Central memory CD8-positive, alpha-beta T cell (primary cell): ENCODE measurements around the gene CACNA2D1.

Source experiments
- ATAC-seq: fragments of 150-1000 bp; cut with Tn5 transposase; replicated peaks from 2 replicates; pipeline ENCODE4 v1.10.0; 2022; ENCODE audit warnings: mild to moderate bottlenecking, moderate FRiP score, moderate number of reproducible peaks; ENCODE audit not compliant: poor library complexity, severe bottlenecking; ENCODE audit errors: extremely low read depth
- DNase-seq, 2 donors: peaks; one replicate each; pipeline ENCODE4 v3.0.0; 2021; ENCODE audit warnings: low spot score in 2 of 2
- H3K27ac Mint-ChIP-seq: one replicate; pipeline ENCODE4 v1.8.0; 2022; ENCODE audit warnings: low read depth, mild to moderate bottlenecking, moderate library complexity, mixed read lengths
- H3K27me3 Mint-ChIP-seq: one replicate; pipeline ENCODE4 v1.8.0; 2022; ENCODE audit warnings: mixed read lengths
- H3K36me3 Mint-ChIP-seq: one replicate; pipeline ENCODE4 v1.8.0; 2022; ENCODE audit warnings: mild to moderate bottlenecking, moderate library complexity, mixed read lengths; ENCODE audit not compliant: insufficient read depth
- H3K4me1 Mint-ChIP-seq: one replicate; pipeline ENCODE4 v1.8.0; 2022; ENCODE audit warnings: mixed read lengths
- H3K4me3 Mint-ChIP-seq: one replicate; pipeline ENCODE4 v1.8.0; 2022; ENCODE audit warnings: mild to moderate bottlenecking, moderate library complexity, mixed read lengths
- H3K9me3 Mint-ChIP-seq: one replicate; pipeline ENCODE4 v1.8.0; 2022; ENCODE audit warnings: mixed read lengths

The CACNA2D1 gene

DNA sequence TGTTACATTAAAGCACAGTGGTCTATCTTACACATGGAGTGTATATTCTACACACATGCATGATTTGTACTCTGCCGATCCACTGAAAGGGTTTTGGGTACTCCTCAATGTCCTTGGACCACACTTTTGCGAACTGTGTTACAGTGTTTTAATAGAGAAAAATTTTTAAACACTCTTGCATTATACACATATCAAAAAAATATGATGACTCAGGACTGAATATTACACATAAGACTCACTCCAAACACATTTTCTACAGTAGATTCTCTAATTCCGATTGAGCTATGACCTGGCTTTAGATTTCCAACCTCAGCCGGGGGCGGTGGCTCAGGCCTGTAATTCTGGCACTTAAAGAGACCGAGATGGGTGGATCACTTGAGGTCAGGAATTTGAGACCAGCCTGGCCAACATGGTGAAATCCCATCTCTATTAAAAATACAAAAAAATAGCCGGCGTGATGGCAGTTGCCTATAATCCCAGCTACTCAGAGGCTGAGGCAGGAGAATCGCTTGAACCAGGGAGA, 222.4 kb downstream of the CACNA2D1 start:
- Mint-ChIP-seq H3K27me3 (no peaks in the 10 kb centered on the region), H3K4me1 (no peaks in the 10 kb centered on the region), H3K27ac (no peak overlapping the region), H3K4me3 (no peak overlapping the region), H3K36me3 (no peaks in the 10 kb centered on the region), H3K9me3 (peaks cover 6% of the 10 kb centered on the region)
- DNase-seq (no peak), ATAC-seq (no peak)

DNA sequence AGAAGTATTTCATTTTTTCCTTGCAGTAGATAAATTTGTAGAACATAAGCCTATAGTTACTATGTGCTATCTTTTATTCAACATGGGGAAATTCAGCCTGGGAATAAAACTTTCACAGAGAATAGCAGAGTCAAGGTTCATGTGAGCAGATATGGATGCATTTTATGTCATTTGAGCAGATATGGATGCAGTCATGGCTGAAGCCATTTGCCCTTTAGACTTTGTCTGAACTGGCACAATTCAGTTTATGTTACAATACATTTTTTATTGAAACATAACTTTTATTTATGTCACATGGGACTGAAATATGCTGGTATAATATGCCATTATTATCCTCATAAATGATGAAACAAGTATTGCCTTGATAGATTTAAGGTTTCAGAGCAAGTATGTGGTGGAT, 231.1 kb downstream of the CACNA2D1 start:
- H3K27ac Mint-ChIP-seq: no peak overlapping the region
- H3K9me3 Mint-ChIP-seq: peaks cover 6% of the 10 kb centered on the region
- H3K4me1 Mint-ChIP-seq: no peaks in the 10 kb centered on the region
- H3K4me3 Mint-ChIP-seq: no peak overlapping the region
- no peak for DNase-seq
- no peaks in the 10 kb centered on the region for H3K36me3 Mint-ChIP-seq
- no peaks in the 10 kb centered on the region for H3K27me3 Mint-ChIP-seq
- ATAC-seq: no peak

DNA sequence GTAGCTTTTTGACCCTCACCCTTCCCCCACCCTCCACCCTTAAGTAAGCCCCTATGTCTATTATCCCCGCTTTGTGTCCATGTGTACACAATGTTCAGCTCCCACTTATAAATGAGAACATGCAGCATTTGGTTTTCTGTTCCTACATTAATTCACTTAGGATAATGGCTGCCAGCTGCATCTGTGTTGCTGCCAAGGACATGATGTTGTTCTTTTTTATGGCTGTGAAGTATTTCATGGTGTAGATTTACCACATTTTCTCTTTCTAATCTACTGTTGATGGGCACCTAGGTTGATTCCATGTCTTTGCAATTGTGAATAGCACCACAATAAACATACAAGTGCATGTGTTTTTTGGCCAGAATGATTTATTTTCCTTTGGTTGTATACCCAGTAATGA, 232.2 kb downstream of the CACNA2D1 start:
- no peaks in the 10 kb centered on the region for H3K27me3 Mint-ChIP-seq

DNA sequence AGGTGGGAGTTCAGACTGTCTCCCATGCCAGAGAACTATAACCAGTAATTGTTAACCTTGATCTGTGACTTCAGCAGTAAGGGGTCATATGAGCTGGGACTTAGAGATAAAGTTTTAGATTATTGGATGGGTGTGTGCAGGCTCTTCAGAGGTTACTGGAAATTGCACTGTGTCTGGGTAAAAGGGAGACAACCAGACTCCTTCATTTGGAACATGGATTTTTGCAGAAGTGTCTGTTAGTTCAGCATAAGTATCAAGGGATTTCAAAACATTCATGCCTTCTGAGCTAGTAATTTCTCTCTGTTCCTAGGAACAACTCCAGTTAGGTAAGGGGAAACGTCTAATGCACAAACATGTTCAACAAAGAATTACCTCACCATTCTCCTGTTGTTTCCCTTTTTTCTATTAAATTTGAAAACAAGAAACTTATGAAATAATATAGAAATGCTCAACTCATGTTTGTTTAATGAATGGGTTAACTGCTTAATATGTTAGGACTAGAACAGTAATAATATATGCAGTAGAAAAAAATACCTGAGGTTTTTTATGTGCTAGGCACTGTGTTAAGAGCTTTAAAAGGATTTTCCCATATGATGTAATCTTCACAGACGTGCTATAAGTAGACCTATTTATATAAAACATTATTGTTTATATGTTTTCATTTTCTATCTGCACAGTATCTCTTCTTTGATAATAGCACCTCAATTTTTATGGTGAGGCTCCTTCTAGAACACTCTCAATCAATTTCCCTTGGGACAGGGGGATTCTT, 233.0 kb downstream of the CACNA2D1 start:
- H3K9me3 Mint-ChIP-seq: peaks cover 6% of the 10 kb centered on the region
- H3K27ac Mint-ChIP-seq: no peak overlapping the region

More for the DNA sequence above, 232.2 kb downstream of the CACNA2D1 start:
- Mint-ChIP-seq H3K4me3 (no peak overlapping the region), H3K9me3 (peaks cover 6% of the 10 kb centered on the region), H3K36me3 (no peaks in the 10 kb centered on the region), H3K4me1 (no peaks in the 10 kb centered on the region), H3K27ac (no peak overlapping the region)
- ATAC-seq: no peak
- no peak for DNase-seq

DNA sequence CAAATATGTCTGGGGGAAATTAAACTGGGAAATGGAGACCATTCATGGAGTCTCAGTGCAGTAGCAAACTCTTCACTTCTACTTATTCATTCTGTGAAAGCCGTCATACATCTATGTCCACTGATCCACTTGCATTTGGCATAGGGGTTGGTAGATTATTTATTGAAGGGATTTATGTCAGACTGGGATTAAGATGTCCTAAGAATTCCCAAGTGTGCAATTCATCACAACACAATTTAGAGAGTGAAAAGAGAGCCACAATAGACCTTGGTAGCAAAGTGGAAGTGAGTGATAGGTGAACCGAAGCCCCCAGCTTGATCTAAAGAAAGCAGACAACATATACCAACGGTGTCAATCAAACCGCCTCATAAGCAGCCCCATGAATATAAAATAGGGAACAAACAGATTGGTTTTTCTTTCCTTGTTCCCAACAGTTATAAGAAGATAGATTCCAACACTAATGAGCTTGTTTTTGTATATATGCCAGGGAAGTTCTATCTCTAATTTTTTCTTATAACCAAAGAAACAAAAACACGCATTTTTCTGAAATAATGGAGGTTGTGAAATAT, 234.3 kb downstream of the CACNA2D1 start:
- no peak for ATAC-seq
- no peak for DNase-seq
- Mint-ChIP-seq H3K4me3 (no peak overlapping the region), H3K36me3 (no peaks in the 10 kb centered on the region), H3K27ac (no peak overlapping the region), H3K27me3 (no peaks in the 10 kb centered on the region), H3K4me1 (no peaks in the 10 kb centered on the region), H3K9me3 (no peaks in the 10 kb centered on the region)

More for the DNA sequence above, 233.0 kb downstream of the CACNA2D1 start:
- Mint-ChIP-seq H3K4me3 (no peak overlapping the region), H3K27me3 (no peaks in the 10 kb centered on the region), H3K36me3 (no peaks in the 10 kb centered on the region), H3K4me1 (no peaks in the 10 kb centered on the region)
- no peak for ATAC-seq
- DNase-seq: no peak

DNA sequence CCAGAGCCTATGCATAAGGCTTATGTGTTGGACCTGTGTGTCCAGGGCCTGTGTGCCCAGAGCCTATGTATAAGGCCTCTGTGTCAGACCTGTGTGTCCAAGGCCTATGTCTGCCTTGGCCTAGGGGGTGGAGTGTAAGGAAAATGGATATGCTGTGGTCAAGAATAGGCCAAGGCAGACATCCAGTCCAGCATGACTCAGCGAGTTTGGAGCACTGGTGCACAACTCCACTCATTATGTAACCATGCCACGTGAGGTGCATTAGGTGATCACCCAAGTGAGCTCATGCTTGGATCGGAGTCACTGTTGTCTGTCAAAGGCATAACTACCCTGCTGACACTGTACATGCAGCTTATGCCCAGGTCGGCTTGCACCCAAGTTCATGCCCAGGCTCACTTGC, 238.9 kb downstream of the CACNA2D1 start:
- DNase-seq (no peak), ATAC-seq (no peak)
- H3K9me3 Mint-ChIP-seq: peaks cover 14% of the 10 kb centered on the region
- no peaks in the 10 kb centered on the region for H3K4me1 Mint-ChIP-seq
- no peak overlapping the region for H3K4me3 Mint-ChIP-seq
- H3K36me3 Mint-ChIP-seq: no peaks in the 10 kb centered on the region
- no peaks in the 10 kb centered on the region for H3K27me3 Mint-ChIP-seq
- H3K27ac Mint-ChIP-seq: no peak overlapping the region

DNA sequence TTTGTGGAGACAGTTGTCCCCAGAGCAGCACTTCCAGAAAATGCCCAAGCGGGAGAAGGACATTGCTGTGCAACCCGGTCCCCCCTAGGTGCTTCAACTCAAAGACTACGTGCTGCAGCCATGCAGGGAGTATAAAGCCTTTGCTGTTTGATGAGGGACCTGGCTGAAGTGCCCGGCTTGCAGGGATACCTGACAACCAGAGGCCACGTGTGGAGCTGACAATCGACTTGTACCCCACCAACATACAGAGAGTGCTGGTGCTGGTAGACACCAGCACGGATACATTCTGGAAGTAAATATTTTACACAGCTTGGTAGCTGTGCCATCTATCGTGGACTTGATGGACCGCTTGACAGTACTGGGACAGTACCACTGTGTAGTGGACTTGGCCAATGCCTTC, 240.6 kb downstream of the CACNA2D1 start:
- no peaks in the 10 kb centered on the region for H3K27me3 Mint-ChIP-seq

DNA sequence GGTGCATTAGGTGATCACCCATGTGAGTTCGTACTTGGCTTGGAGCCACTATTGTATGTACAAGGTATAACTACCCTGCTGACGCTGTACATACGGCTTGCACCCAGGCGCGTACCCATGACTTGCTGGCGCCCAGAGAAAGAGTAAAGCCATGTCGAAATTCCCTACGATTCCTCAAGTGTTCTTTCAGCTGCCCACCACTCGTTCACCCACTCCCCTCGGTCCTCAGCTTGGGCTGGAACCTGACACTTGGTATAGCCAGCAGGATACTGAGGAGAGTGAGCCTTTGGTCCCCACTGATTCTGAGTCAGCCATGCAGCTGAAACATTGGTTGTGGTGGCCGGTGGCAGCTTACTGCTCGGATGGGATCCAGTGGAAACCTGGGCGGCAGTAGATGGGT, 241.5 kb downstream of the CACNA2D1 start:
- H3K4me3 Mint-ChIP-seq: no peak overlapping the region
- ATAC-seq (no peak), DNase-seq (no peak)
- no peaks in the 10 kb centered on the region for H3K27me3 Mint-ChIP-seq
- H3K27ac Mint-ChIP-seq: no peak overlapping the region
- no peaks in the 10 kb centered on the region for H3K4me1 Mint-ChIP-seq
- no peaks in the 10 kb centered on the region for H3K36me3 Mint-ChIP-seq
- peaks cover 14% of the 10 kb centered on the region for H3K9me3 Mint-ChIP-seq

More for the DNA sequence above, 240.6 kb downstream of the CACNA2D1 start:
- DNase-seq (no peak), ATAC-seq (no peak)
- H3K36me3 Mint-ChIP-seq: no peaks in the 10 kb centered on the region
- peaks cover 14% of the 10 kb centered on the region for H3K9me3 Mint-ChIP-seq
- no peaks in the 10 kb centered on the region for H3K4me1 Mint-ChIP-seq
- no peak overlapping the region for H3K27ac Mint-ChIP-seq
- H3K4me3 Mint-ChIP-seq: no peak overlapping the region

DNA sequence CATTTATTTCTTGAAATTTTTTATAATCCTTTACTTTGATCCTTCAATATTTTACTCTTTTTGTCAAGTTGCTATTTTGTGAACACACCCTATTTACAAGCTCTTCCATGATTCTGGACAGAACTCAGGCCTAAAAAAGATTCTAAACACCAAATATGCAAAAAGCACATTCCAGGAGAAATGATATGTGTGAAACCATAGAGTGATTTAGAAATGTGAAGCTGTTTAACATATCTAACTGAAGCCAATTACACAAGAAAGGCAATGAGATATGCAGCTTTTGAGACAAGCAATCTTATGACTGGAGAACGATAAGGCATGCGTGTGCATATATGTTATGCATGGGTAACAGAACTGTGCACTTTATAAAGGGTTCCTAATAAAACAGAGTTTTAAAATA, 243.0 kb downstream of the CACNA2D1 start:
- no peak for ATAC-seq
- no peak for DNase-seq
- Mint-ChIP-seq H3K27me3 (no peaks in the 10 kb centered on the region), H3K4me1 (no peaks in the 10 kb centered on the region), H3K4me3 (no peak overlapping the region), H3K27ac (no peak overlapping the region), H3K9me3 (peaks cover 20% of the 10 kb centered on the region), H3K36me3 (no peaks in the 10 kb centered on the region)

DNA sequence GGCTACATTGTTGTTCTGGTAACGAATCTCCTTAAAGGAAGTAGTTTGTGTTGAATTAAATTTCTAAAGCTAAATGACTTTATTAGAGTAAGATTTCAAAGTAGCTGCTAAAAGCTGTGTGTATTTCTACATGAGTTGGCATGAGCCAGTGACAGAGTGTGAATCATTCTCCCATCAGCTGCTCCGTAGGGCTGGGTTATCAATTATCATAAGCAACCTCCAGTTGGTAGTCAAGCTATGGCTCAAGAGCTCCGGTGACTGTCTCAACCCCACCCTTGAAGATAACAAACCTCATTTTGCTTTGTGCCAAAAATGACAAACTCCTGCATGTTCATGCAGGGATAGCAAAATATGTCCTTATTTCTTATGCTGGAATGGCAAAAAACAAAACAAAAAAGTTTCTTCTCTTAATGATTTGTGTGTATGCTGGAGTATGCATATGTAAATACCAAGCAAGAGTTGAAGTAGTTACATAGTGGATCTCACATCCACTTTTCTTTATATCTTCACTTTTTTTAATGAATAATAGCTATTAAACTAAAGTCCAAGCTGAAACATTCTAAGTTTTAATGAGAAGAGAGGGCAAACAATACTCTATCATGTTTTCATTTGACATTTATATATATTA, 249.4 kb downstream of the CACNA2D1 start:
- Mint-ChIP-seq H3K4me3 (no peak overlapping the region), H3K9me3 (peaks cover 13% of the 10 kb centered on the region), H3K27ac (no peak overlapping the region), H3K4me1 (no peaks in the 10 kb centered on the region), H3K36me3 (no peaks in the 10 kb centered on the region), H3K27me3 (no peaks in the 10 kb centered on the region)
- ATAC-seq (no peak), DNase-seq (no peak)

DNA sequence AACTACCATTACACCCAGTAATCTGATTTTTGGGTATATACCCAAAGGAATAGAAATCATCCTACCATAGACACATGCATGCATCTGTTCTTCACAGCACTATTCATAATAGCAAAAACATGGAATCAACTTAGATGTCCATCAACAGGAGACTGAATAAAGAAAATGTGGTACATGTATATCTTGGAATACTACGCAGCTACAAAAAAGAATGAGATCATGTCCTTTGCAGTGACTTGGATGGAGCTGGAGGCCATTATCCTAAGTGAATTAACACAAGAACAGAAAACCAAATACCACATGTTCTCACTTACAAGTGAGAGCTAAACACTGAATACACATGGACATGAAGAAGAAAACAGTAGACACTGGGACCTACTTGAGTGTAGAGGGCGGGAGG, 254.9 kb downstream of the CACNA2D1 start:
- ATAC-seq: no peak
- H3K4me3 Mint-ChIP-seq: no peak overlapping the region
- H3K27ac Mint-ChIP-seq: no peak overlapping the region
- H3K27me3 Mint-ChIP-seq: no peaks in the 10 kb centered on the region
- H3K4me1 Mint-ChIP-seq: no peaks in the 10 kb centered on the region
- no peaks in the 10 kb centered on the region for H3K36me3 Mint-ChIP-seq
- no peak for DNase-seq
- peaks cover 7% of the 10 kb centered on the region for H3K9me3 Mint-ChIP-seq

DNA sequence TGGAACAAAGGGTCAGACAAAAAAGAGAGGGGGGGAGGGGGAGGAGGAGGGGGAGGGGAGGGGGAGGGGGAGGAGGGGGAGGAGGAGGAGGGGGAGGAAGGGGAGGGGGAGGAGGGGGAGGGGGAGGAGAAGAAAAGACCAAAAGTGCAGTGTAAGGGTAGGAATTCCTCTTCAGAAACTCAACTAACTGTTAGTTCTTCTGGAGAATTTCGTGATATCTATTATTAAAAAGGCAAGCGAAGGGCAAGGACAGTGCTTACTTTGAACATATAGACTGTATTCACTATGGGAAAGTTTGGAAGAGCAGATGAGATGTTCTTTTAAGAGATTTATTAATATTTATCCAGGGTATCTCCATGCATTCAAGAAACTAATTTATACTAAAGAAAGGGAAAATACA, 258.1 kb downstream of the CACNA2D1 start:
- Mint-ChIP-seq H3K36me3 (no peaks in the 10 kb centered on the region), H3K27me3 (no peaks in the 10 kb centered on the region)
- no peak for ATAC-seq

DNA sequence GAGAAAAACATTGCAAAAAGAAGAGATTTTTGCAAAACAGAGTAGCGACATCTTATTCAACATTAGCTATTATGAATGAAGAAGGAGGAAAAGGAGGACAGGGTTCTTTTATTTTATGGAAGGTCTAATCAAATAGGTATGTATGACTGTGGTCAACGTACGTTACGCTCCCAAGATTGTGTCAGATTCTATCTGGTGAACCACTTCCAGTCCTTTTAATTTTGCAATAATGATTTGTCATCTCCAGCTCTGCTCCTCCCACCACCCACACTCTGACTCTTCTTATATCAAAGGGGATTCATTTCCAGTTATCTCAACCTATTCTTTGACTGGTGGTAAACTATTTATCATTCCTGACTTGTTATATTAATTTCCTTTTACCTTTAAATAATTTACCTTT, 259.9 kb downstream of the CACNA2D1 start:
- H3K4me1 Mint-ChIP-seq: no peaks in the 10 kb centered on the region
- no peaks in the 10 kb centered on the region for H3K27me3 Mint-ChIP-seq
- ATAC-seq (no peak), DNase-seq (no peak)
- H3K9me3 Mint-ChIP-seq: peaks cover 9% of the 10 kb centered on the region
- H3K27ac Mint-ChIP-seq: no peak overlapping the region
- no peak overlapping the region for H3K4me3 Mint-ChIP-seq
- H3K36me3 Mint-ChIP-seq: peaks cover 2% of the 10 kb centered on the region

More for the DNA sequence above, 258.1 kb downstream of the CACNA2D1 start:
- Mint-ChIP-seq H3K4me1 (no peaks in the 10 kb centered on the region), H3K27ac (no peak overlapping the region), H3K4me3 (no peak overlapping the region), H3K9me3 (peaks cover 7% of the 10 kb centered on the region)
- DNase-seq: no peak
